Superior temporal gyrus (tissue), 1 donor: ENCODE measurements around the gene PANK4.

Experiments
- DNase-seq: peaks from one replicate; pipeline ENCODE4 v3.0.0-alpha.2; 2016; ENCODE audit errors: extremely low spot score

PANK4 gene

GRCh38 chr1:2528966-2529783 is 2.8 kb upstream of the PANK4 start:
- no peak for DNase-seq

- no peak for DNase-seq
These were observed 2.2 kb upstream of the PANK4 start for GRCh38 chr1:2528611-2528965.

GRCh38 chr1:2528016-2528415 is 1.6 kb upstream of the PANK4 start:
- DNase-seq, result no peak

GRCh38 chr1:2527556-2527860 is 1.1 kb upstream of the PANK4 start:
- DNase-seq, result no peak

- DNase-seq, result peak; percentile 75
These were observed 594 bp upstream of the PANK4 start for GRCh38 chr1:2526824-2527555.

- no peak for DNase-seq
These were observed 850 bp downstream of the PANK4 start for GRCh38 chr1:2525572-2525919.

- no peak for DNase-seq
These were observed 2.3 kb downstream of the PANK4 start for GRCh38 chr1:2523891-2524609.

- no peak for DNase-seq
These were observed 3.1 kb downstream of the PANK4 start for GRCh38 chr1:2523191-2523890.

- no peak for DNase-seq
These were observed 4.2 kb downstream of the PANK4 start for GRCh38 chr1:2522230-2522629.

- DNase-seq, result no peak
These were observed 5.6 kb downstream of the PANK4 start for GRCh38 chr1:2520806-2521205.

GRCh38 chr1:2520206-2520605 is 6.2 kb downstream of the PANK4 start:
- DNase-seq, result no peak

GRCh38 chr1:2519729-2520128 is 6.7 kb downstream of the PANK4 start:
- DNase-seq, result no peak

- DNase-seq, result no peak
These were observed 7.2 kb downstream of the PANK4 start for GRCh38 chr1:2519029-2519685.

- no peak for DNase-seq
These were observed 7.9 kb downstream of the PANK4 start for GRCh38 chr1:2518528-2518927.

- DNase-seq, result no peak
These were observed 8.4 kb downstream of the PANK4 start for GRCh38 chr1:2517966-2518365.

- DNase-seq, result no peak
These were observed 9.4 kb downstream of the PANK4 start for GRCh38 chr1:2516946-2517345.

GRCh38 chr1:2516124-2516523 is 10.3 kb downstream of the PANK4 start:
- no peak for DNase-seq

- no peak for DNase-seq
These were observed 10.7 kb downstream of the PANK4 start for GRCh38 chr1:2515763-2516080.

- DNase-seq, result no peak
These were observed 11.3 kb downstream of the PANK4 start for GRCh38 chr1:2514863-2515762.

- DNase-seq, result no peak
These were observed 12.3 kb downstream of the PANK4 start for GRCh38 chr1:2513939-2514652.
